A172 (cell line): ENCODE data around the gene TTC28. TPM values are rescaled to one million over a fixed set of nuclear protein-coding genes. Genes with fewer than 3 reads are reported as not detected.
A peak's percentile ranks its signal among the peaks of the same experiment; 100 is the strongest.

Source experiments
- DNase-seq: peaks from one replicate; pipeline ENCODE4 v3.0.0-alpha.2; 2015; ENCODE audit warnings: low spot score
- total RNA-seq: library from RNA; depleted of rRNA; stranded (reverse); fragments of >200 nt; shearing (Covaris generic); gene quantifications from 2 replicates; pipeline ENCODE4 v1.2.3, GENCODE V29; 2014

The TTC28 gene
- total RNA-seq, 1 experiment from 2014 or later, result 0.45 TPM

DNA sequence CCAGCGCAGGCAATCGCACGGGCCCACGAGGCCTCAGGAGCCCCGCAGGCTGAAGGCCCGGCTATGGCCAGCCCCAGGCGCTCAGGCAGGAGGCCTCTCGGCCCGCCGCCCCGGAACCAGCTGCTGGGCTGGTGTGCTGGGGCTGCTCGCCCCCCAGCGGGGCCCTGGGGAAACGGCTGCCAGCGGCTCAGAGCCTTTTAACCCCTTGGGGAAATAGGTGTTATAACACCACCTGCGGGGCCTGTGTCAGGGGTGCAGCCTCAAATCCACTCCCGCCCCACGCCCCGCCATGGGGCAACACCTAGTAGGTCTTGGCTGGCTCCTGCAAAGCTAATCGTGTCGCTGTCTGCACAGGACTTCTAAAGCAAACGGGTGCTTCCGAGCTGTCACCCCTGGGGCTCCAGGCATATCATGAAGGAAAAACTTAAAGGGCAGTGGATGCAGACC, 237.4 kb downstream of the TTC28 start:
- DNase-seq, result peak; percentile 38

DNA sequence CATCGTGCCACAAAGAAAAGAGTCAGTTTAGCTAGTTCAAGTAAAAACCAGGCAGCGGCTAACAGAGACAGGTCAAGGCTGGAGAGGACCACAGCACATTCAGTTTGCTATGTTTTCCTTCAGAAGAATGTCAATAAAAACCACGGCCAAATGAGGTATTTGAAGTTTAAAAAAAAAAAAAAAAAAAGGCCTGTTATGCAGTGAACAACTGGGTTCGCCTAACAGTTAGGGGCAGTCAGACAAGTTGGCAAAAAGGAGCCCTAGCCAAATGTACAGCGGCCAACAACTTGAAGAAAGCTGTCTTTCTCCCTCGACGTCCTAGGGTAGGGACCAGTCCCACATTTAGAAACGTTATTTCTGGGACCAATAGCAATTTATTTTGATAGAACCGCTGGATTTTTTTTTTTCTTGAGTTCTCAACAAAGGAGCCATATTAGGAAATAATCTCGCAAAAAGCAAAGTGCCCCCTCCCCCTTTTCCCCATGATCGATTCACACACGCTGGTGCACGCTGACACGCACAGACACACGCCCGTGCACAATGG, 237.8 kb downstream of the TTC28 start:
- DNase-seq, result no peak

- no peak for DNase-seq
These were observed 238.8 kb downstream of the TTC28 start for GRCh38 chr22:28440592-28441390.

GRCh38 chr22:28438183-28438768, 241.4 kb downstream of the TTC28 start:
- no peak for DNase-seq

DNA sequence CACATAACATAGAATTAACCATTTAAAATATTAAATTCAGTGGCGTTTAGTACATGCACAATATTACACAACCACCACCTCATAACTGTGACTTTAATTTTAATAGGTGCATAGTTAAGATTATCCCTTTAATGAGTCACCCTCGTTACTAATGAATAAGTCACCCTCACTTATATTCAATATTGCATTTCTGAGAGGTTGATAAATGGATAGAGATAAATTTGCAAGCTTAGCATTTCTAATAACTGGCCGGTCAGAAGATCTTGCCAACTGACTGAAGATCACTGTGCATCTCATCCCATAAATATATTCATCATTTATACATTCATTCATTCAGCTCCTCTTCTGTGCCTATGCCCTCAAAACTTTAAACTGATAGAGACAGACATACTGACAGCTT, 243.7 kb downstream of the TTC28 start:
- DNase-seq, result no peak

DNA sequence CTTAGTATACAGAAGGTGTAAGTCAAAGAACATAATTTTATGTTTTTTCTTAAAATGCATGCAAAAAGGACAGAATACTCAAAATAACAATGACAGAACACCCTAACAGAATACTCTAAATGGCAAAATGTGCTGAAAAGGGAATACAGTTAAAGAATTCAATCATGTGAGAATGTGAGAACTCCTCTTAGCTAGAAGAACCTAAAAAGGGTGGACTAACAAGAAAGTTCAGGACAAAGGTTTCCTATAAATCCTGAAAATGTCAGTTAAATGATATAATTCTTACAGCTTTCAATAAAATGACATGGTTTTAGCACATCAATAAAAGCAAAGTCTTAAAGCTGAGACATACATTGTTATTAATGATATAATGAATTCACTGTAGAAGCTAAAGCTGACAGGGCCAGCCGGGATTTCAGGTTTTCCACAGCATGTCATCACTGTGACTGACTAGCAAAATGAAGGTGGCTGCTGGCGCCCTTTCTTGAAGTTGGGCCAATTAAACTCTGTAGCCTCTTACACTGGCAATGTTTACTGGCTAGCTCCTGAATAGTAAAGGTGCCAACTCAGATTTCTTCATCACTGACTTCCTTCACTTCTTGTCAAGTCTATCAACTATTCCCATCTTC, 244.4 kb downstream of the TTC28 start:
- no peak for DNase-seq

GRCh38 chr22:28430466-28431025, 249.1 kb downstream of the TTC28 start:
- DNase-seq, result no peak

GRCh38 chr22:28429711-28430110, 249.9 kb downstream of the TTC28 start:
- no peak for DNase-seq

GRCh38 chr22:28428271-28428670, 251.4 kb downstream of the TTC28 start:
- DNase-seq, result no peak

GRCh38 chr22:28426346-28427132, 253.1 kb downstream of the TTC28 start:
- DNase-seq, result no peak

DNA sequence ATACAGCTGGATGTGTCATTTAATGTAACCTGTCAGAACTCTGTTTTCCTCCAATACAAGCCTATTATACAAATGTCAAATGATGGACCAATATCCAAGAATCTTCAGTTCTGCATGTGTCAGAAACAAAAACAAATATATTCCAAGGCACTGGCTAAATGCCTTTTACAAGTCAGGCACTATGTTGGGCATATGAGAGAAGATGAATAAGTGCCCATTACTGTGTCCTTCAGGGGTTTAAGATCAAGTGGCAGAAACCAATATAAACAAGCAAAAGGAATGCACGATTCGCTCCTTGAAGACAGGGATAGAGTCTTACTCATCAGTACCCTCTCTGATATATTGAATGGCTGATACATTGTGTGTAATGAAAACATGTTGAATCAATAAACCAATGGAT, 254.4 kb downstream of the TTC28 start:
- DNase-seq, result no peak

- DNase-seq, result no peak
These were observed 255.1 kb downstream of the TTC28 start for GRCh38 chr22:28424427-28425080.

DNA sequence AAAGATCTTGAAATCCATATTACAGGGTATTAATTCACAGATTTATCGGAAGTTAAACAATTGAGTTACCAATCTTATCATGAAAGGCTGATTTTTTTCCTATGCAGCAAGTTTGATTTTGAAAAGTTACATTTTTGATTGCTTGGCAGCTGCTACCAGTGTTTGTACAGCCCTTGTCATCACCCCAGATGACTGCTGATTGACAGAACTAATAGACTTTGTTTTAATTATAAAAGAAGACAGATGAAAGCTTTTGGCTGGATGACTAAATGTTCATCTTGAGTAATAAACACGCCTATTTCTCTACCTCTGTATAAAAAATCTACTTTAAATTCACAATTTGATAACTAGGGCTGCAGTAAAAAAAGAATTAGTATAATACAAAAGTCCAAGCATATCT, 259.7 kb downstream of the TTC28 start:
- DNase-seq, result no peak

DNA sequence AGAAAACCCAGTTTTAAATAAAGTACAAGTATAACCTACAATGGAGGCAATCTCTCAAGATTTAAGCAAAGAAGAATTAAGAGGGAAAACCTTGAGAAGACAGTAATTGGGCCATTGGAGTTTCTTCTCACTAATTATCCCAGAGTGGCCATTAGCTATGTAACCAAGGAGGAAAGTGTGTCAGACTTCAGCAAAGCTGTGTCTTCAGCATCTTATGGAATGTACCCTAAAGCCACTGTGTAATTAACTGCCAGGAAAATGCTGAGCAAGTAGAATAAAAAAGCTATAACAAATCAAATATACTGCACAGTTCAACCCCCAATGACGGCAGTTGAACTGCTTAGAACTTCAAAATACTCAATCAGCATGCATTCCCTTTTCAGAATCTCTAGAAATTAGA, 261.6 kb downstream of the TTC28 start:
- DNase-seq, result no peak

DNA sequence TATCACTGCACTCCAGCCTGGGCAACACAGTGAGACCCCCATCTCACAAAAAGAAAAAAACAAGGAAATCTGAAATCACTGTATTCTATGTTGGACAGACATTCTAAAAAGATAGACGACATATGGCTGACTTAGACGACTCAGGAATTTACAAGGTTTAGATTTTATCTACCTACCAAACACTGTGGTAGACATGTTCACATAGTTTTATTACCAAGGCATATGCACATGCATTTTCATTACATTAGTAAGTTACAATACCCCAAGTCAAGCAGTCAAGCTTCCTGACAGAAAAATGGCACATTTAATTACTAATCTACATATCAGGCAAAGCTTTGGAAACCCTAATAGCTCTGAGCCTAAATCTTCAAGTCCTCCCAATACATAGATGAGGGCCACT, 262.2 kb downstream of the TTC28 start:
- DNase-seq, result no peak

DNA sequence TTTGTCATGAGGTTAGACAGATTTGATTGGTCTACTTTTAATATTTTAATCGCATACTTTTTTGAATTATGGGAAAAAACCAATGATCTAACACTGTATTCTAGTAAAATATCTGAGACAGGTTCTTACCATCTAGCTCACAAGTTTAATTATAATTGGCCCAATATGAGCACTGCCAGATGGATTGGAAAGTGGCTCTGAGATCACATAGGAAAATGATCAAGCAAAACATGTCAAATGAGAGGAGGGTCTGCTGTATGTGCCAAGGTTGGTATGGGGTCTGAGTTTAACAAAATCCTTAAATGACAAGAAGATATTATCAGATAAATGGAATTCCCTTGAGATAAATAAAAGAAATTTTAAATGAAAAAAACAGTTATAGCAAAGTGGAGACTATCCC, 264.7 kb downstream of the TTC28 start:
- no peak for DNase-seq

DNA sequence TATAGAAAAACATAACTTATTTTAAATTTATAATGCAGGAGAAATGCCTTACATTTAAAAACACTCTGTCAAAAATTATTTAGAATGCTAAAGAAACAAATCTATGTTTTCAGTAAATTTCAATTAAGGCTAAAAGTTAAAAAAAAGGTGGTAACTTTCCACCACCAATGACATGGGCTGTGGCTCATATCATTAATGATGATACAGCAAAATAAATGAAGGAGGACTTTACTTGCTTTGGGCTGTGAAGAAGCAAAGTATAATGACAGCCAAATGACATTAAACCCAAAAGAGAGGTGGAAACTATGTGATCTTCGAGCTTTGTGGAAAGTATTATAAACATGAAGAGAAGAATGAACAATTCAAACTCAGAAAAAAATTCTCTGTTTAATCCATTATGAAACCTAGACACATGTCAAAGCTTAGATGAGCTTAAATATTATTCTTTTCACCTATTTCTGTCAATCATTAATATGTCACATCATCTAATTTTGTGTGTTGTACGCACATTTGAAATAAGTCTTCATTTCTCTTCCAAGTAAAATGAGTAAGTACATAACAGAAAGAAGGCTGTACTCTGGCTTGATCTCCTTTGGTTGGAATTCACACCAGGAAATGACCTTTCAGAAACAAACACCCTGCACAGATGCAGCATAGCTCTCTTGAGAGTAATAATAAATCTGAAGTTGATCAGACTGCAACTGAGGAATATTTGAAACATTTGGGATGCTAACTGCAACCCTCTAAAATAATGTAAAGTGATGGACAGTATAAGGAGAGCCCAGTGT, 265.8 kb downstream of the TTC28 start:
- no peak for DNase-seq

GRCh38 chr22:28412109-28412508, 267.5 kb downstream of the TTC28 start:
- no peak for DNase-seq

- DNase-seq, result no peak
These were observed 268.5 kb downstream of the TTC28 start for GRCh38 chr22:28411125-28411524.
